HG02981 (cell line): ENCODE data around the gene PRMT1.
A peak's percentile ranks its signal among the peaks of the same experiment; 100 is the strongest.
"Not testable (repeated sequence)": the region's sequence is repeated elsewhere in the genome, so short reads cannot be mapped to it uniquely, and the experiment has no call there.

Source experiments
- ATAC-seq: cut with Tn5 transposase; IDR thresholded peaks from one replicate; pipeline ENCODE4 v1.9.1; 2021; ENCODE audit warnings: mild to moderate bottlenecking, moderate library complexity; ENCODE audit not compliant: unreplicated experiment

Gene PRMT1

GRCh38 chr19:49677231-49677900 lies at the start of gene PRMT1:
Gene PRMT1, plus strand, starts transcription at chr19:49677271. Its CDS starts 10 bp downstream, at chr19:49677281.
- no peak for ATAC-seq

- no peak for ATAC-seq
Measured at GRCh38 chr19:49629659-49630058, 47.4 kb upstream of the PRMT1 start.

GRCh38 chr19:49631014-49631588 lies 46.0 kb upstream of the PRMT1 start:
- ATAC-seq, result no peak

- ATAC-seq, result no peak
Measured at GRCh38 chr19:49631610-49632192, 45.4 kb upstream of the PRMT1 start.

- ATAC-seq, result no peak
Measured at GRCh38 chr19:49632576-49632975, 44.5 kb upstream of the PRMT1 start.

GRCh38 chr19:49633273-49633672 lies 43.8 kb upstream of the PRMT1 start:
- ATAC-seq, result not testable (repeated sequence)

GRCh38 chr19:49635530-49636232 lies 41.4 kb upstream of the PRMT1 start:
- no peak for ATAC-seq

GRCh38 chr19:49636233-49636932 lies 40.7 kb upstream of the PRMT1 start:
- ATAC-seq, result no peak

- no peak for ATAC-seq
Measured at GRCh38 chr19:49637821-49638738, 39.0 kb upstream of the PRMT1 start.

GRCh38 chr19:49639401-49640112 lies 37.5 kb upstream of the PRMT1 start:
- no peak for ATAC-seq

- peak; percentile 57 for ATAC-seq
Measured at GRCh38 chr19:49640113-49640898, 36.8 kb upstream of the PRMT1 start, which contains the start of gene RRAS. Gene RRAS, minus strand, starts transcription at chr19:49640143. Its CDS starts 45 bp downstream, at chr19:49640098.

GRCh38 chr19:49641688-49642491 lies 35.2 kb upstream of the PRMT1 start, which contains the start of gene SCAF1:
Gene SCAF1, plus strand, starts transcription at chr19:49642209. Its CDS starts 2,818 bp downstream, at chr19:49645027.
- peak; percentile 48 for ATAC-seq

GRCh38 chr19:49642492-49643035 lies 34.5 kb upstream of the PRMT1 start:
- ATAC-seq, result no peak

- ATAC-seq, result no peak
Measured at GRCh38 chr19:49643466-49643865, 33.6 kb upstream of the PRMT1 start.

- ATAC-seq, result no peak
Measured at GRCh38 chr19:49645592-49645991, 31.5 kb upstream of the PRMT1 start.

- no peak for ATAC-seq
Measured at GRCh38 chr19:49645995-49646394, 31.1 kb upstream of the PRMT1 start.

GRCh38 chr19:49646586-49646985 lies 30.5 kb upstream of the PRMT1 start:
- ATAC-seq, result no peak
